Urinary bladder (tissue), 4 donors: Measurements from ENCODE around the gene DAAM1. TPM values are rescaled to one million over a fixed set of nuclear protein-coding genes. Genes with fewer than 3 reads are reported as not detected.
A peak's percentile ranks its signal among the peaks of the same experiment; 100 is the strongest.

Experiments used
- DNase-seq: peaks from one replicate; pipeline ENCODE4 v3.0.0-alpha.2; 2015; ENCODE audit errors: extremely low spot score
- H3K27ac ChIP-seq: one replicate; pipeline ENCODE4 v1.5.1; 2013; ENCODE audit warnings: low read depth, mild to moderate bottlenecking, moderate library complexity
- H3K36me3 ChIP-seq: one replicate; pipeline ENCODE4 v1.6.1; 2013; ENCODE audit warnings: mild to moderate bottlenecking, moderate library complexity; ENCODE audit not compliant: insufficient read depth
- H3K4me1 ChIP-seq: one replicate; pipeline ENCODE4 v1.6.1; 2013; ENCODE audit warnings: mild to moderate bottlenecking, moderate library complexity; ENCODE audit not compliant: insufficient read depth
- H3K4me3 ChIP-seq: one replicate; pipeline ENCODE4 v1.5.1; 2013; ENCODE audit warnings: low read depth, low read length
- WGBS: extraction: QIAGEN DNeasy Blood & Tissue Kit; methylation state at CpG from one replicate; pipeline ENCODE4 v1.1.7; 2013; 5-methylcytosine and 5-hydroxymethylcytosine counted together
- polyA plus RNA-seq: library from polyadenylated mRNA; stranded (reverse); fragments of 200-250 nt; gene quantifications from one replicate; pipeline ENCODE4 v1.2.3, GENCODE V29; 2013
- total RNA-seq: library from RNA; depleted of rRNA; stranded (reverse); fragments of >200 nt; gene quantifications from one replicate; pipeline ENCODE4 v1.2.3, GENCODE V29; 2014
- donor health status: healthy with polysubstance abuse.
- donor health status: healthy.

DAAM1 gene
- total and polyA plus RNA-seq, 2 donors, result 24.2 to 85.2 TPM

GRCh38 chr14:59215322-59215721 lies 26.9 kb downstream of the DAAM1 start:
- no peak overlapping the region for H3K4me3 ChIP-seq
- 12% methylated on average over 7 of the region's 7 CpGs for WGBS
- H3K4me1 ChIP-seq, result peaks cover 3% of the 10 kb centered on the region
- no peak for DNase-seq
- H3K36me3 ChIP-seq, result no peaks in the 10 kb centered on the region
- H3K27ac ChIP-seq, result no peak overlapping the region

GRCh38 chr14:59215757-59216156 lies 27.3 kb downstream of the DAAM1 start:
- no peak for DNase-seq
- Histone ChIP-seq H3K4me1 (peaks cover 3% of the 10 kb centered on the region), H3K27ac (no peak overlapping the region), H3K4me3 (no peak overlapping the region), H3K36me3 (no peaks in the 10 kb centered on the region)
- WGBS, result 87% methylated on average over 4 of the region's 4 CpGs

- no peak overlapping the region for H3K27ac ChIP-seq
- H3K4me1 ChIP-seq, result peaks cover 3% of the 10 kb centered on the region
- WGBS, result 84% methylated on average over 1 of the region's 1 CpG
Measured at GRCh38 chr14:59217011-59217410, 28.5 kb downstream of the DAAM1 start.

GRCh38 chr14:59221568-59221967 lies 33.1 kb downstream of the DAAM1 start:
- no peaks in the 10 kb centered on the region for H3K4me1 ChIP-seq

More at GRCh38 chr14:59217011-59217410, 28.5 kb downstream of the DAAM1 start:
- H3K36me3 ChIP-seq, result no peaks in the 10 kb centered on the region
- H3K4me3 ChIP-seq, result no peak overlapping the region
- no peak for DNase-seq

GRCh38 chr14:59224341-59224740 lies 35.9 kb downstream of the DAAM1 start:
- no peak overlapping the region for H3K4me3 ChIP-seq
- H3K27ac ChIP-seq, result no peak overlapping the region
- H3K36me3 ChIP-seq, result no peaks in the 10 kb centered on the region
- DNase-seq, result no peak
- no peaks in the 10 kb centered on the region for H3K4me1 ChIP-seq
- WGBS, result 80% methylated on average over 3 of the region's 3 CpGs

More at GRCh38 chr14:59221568-59221967, 33.1 kb downstream of the DAAM1 start:
- 89% methylated on average over 2 of the region's 2 CpGs for WGBS
- no peak overlapping the region for H3K27ac ChIP-seq
- DNase-seq, result no peak
- no peaks in the 10 kb centered on the region for H3K36me3 ChIP-seq
- no peak overlapping the region for H3K4me3 ChIP-seq

GRCh38 chr14:59225281-59225680 lies 36.8 kb downstream of the DAAM1 start:
- 87% methylated on average over 2 of the region's 2 CpGs for WGBS
- no peak overlapping the region for H3K27ac ChIP-seq
- no peak for DNase-seq
- H3K36me3 ChIP-seq, result no peaks in the 10 kb centered on the region
- H3K4me1 ChIP-seq, result no peaks in the 10 kb centered on the region
- no peak overlapping the region for H3K4me3 ChIP-seq

GRCh38 chr14:59228421-59228820 lies 40.0 kb downstream of the DAAM1 start:
- H3K27ac ChIP-seq, result no peak overlapping the region
- 59% methylated on average over 3 of the region's 3 CpGs for WGBS
- H3K36me3 ChIP-seq, result no peaks in the 10 kb centered on the region
- H3K4me1 ChIP-seq, result no peaks in the 10 kb centered on the region
- H3K4me3 ChIP-seq, result no peak overlapping the region
- no peak for DNase-seq

- no peaks in the 10 kb centered on the region for H3K4me1 ChIP-seq
- no peak overlapping the region for H3K27ac ChIP-seq
- H3K36me3 ChIP-seq, result no peaks in the 10 kb centered on the region
- H3K4me3 ChIP-seq, result no peak overlapping the region
- no peak for DNase-seq
- WGBS, result 79% methylated on average over 3 of the region's 3 CpGs
Measured at GRCh38 chr14:59229653-59230406, 41.4 kb downstream of the DAAM1 start.

- 76% methylated on average over 4 of the region's 4 CpGs for whole genome bisulfite sequencing
- H3K27ac ChIP-seq, result no peak overlapping the region
- H3K4me1 ChIP-seq, result no peaks in the 10 kb centered on the region
Measured at GRCh38 chr14:59236195-59236594, 47.7 kb downstream of the DAAM1 start.

GRCh38 chr14:59238216-59238615 lies 49.7 kb downstream of the DAAM1 start:
- Histone ChIP-seq H3K4me1 (peaks cover under 1% of the 10 kb centered on the region), H3K27ac (no peak overlapping the region), H3K36me3 (no peaks in the 10 kb centered on the region), H3K4me3 (no peak overlapping the region)
- no peak for DNase-seq
- 73% methylated on average over 5 of the region's 5 CpGs for WGBS

More at GRCh38 chr14:59236195-59236594, 47.7 kb downstream of the DAAM1 start:
- Histone ChIP-seq H3K4me3 (no peak overlapping the region), H3K36me3 (no peaks in the 10 kb centered on the region)
- no peak for DNase-seq

GRCh38 chr14:59239022-59239421 lies 50.6 kb downstream of the DAAM1 start:
- Histone ChIP-seq H3K36me3 (no peaks in the 10 kb centered on the region), H3K4me1 (peaks cover 1% of the 10 kb centered on the region), H3K4me3 (no peak overlapping the region), H3K27ac (no peak overlapping the region)
- DNase-seq, result no peak

- 98% methylated on average over 2 of the region's 2 CpGs for WGBS
- peaks cover 2% of the 10 kb centered on the region for H3K4me1 ChIP-seq
Measured at GRCh38 chr14:59240356-59240755, 51.9 kb downstream of the DAAM1 start.

GRCh38 chr14:59241121-59241520 lies 52.7 kb downstream of the DAAM1 start:
- peaks cover 2% of the 10 kb centered on the region for H3K4me1 ChIP-seq
- H3K27ac ChIP-seq, result no peak overlapping the region
- WGBS, result 67% methylated on average over 2 of the region's 2 CpGs
- no peaks in the 10 kb centered on the region for H3K36me3 ChIP-seq
- H3K4me3 ChIP-seq, result no peak overlapping the region
- no peak for DNase-seq

More at GRCh38 chr14:59240356-59240755, 51.9 kb downstream of the DAAM1 start:
- Histone ChIP-seq H3K4me3 (no peak overlapping the region), H3K36me3 (no peaks in the 10 kb centered on the region), H3K27ac (no peak overlapping the region)
- DNase-seq, result no peak

- Histone ChIP-seq H3K4me3 (no peak overlapping the region), H3K27ac (peak overlapping the region; percentile 50), H3K4me1 (peaks cover 2% of the 10 kb centered on the region), H3K36me3 (no peaks in the 10 kb centered on the region)
- WGBS, result 96% methylated on average over 1 of the region's 1 CpG
- DNase-seq, result no peak
Measured at GRCh38 chr14:59243174-59243573, 54.7 kb downstream of the DAAM1 start.
